ENCODE results near the gene SARM1. TPM values are rescaled to one million over a fixed set of nuclear protein-coding genes. Genes with fewer than 3 reads are reported as not detected.

Gene SARM1
- polyA plus RNA-seq, 1 of the 3 experiments (the other 2 are of a cell fraction): 17.4 TPM

DNA sequence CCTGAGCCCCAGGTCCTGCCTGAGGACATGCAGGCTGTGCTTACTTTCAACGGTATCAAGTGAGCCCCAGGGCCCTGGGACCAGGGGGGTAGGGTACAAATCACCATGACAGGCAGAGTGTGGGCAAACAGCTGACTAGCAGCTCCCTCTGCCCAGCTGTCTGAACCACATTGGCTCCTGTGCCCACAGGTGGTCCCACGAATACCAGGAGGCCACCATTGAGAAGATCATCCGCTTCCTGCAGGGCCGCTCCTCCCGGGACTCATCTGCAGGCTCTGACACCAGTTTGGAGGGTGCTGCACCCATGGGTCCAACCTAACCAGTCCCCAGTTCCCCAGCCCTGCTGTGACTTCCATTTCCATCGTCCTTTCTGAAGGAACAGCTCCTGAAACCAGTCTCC, 24.5 kb downstream of the SARM1 start:
- Histone ChIP-seq H4K20me1 (ENCODE audit: insufficient read depth) (no peaks in the 10 kb centered on the region), H3K27ac (ENCODE audit: low read depth in 2 of 2, low read length in 1 of 2) (no peak overlapping the region; a peak in 1 of 4 replicates), H3K9me3 (no peaks in the 10 kb centered on the region), H3K27me3 (ENCODE audit: insufficient read depth) (no peaks in the 10 kb centered on the region), H3K9me2 (no peaks in the 10 kb centered on the region), H2AFZ (ENCODE audit: low read depth) (no peak overlapping the region), H3K79me2 (ENCODE audit: insufficient read depth) (no peaks in the 10 kb centered on the region), H3K4me1 (ENCODE audit: control insufficient read depth in 1 of 2, insufficient read depth in 2 of 2, low read depth in 1 of 2, low read length in 1 of 2) (no peaks in the 10 kb centered on the region), H3F3A (replicated peaks; ENCODE audit: insufficient read depth) (peaks cover 4% of the 10 kb centered on the region), H3K36me3 (replicated peaks in 1 of 2; ENCODE audit: control insufficient read depth in 1 of 2, insufficient read depth in 2 of 2, low read length in 1 of 2) (peaks cover 6 to 66% of the 10 kb centered on the region in 2 experiments), H3K4me2 (no peak overlapping the region), H3K9ac (no peak overlapping the region), H3K4me3 (ENCODE audit: low read depth in 2 of 2, low read length in 1 of 2) (no peak overlapping the region)
- WGBS (ENCODE audit: low lambda C conversion rate): 93% methylated on average over 3 of the region's 6 CpGs
- DNase-seq: no peak
- ChIA-PET POLR2A (interaction anchor here (1.9 kb wide), 1 partner anchor 9 kb away, joined by 6 read pairs; no protein-coding TSS in a partner anchor), CTCF (interaction anchor here (1.4 to 1.8 kb wide), 2 partner anchors 10 to 21 kb away, joined by 5 to 6 read pairs; partner anchors contain the start of gene SLC46A1)
- TF ChIP-seq GABPA (IDR thresholded peaks at IDR 0.05; ENCODE audit: low read depth): no peak
- no peak for TF ChIP-seq EP300 (IDR thresholded peaks at IDR 0.05; ENCODE audit: borderline replicate concordance in 1 of 2, low read depth in 1 of 2, low read length in 1 of 2)
- TF ChIP-seq, protein P1, sequence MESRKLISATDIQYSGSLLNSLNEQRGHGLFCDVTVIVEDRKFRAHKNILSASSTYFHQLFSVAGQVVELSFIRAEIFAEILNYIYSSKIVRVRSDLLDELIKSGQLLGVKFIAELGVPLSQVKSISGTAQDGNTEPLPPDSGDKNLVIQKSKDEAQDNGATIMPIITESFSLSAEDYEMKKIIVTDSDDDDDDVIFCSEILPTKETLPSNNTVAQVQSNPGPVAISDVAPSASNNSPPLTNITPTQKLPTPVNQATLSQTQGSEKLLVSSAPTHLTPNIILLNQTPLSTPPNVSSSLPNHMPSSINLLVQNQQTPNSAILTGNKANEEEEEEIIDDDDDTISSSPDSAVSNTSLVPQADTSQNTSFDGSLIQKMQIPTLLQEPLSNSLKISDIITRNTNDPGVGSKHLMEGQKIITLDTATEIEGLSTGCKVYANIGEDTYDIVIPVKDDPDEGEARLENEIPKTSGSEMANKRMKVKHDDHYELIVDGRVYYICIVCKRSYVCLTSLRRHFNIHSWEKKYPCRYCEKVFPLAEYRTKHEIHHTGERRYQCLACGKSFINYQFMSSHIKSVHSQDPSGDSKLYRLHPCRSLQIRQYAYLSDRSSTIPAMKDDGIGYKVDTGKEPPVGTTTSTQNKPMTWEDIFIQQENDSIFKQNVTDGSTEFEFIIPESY (IDR thresholded peaks at IDR 0.05; ENCODE audit: borderline replicate concordance, low read depth): no peak
- TF ChIP-seq TCF12 (IDR thresholded peaks at IDR 0.05): no peak

DNA sequence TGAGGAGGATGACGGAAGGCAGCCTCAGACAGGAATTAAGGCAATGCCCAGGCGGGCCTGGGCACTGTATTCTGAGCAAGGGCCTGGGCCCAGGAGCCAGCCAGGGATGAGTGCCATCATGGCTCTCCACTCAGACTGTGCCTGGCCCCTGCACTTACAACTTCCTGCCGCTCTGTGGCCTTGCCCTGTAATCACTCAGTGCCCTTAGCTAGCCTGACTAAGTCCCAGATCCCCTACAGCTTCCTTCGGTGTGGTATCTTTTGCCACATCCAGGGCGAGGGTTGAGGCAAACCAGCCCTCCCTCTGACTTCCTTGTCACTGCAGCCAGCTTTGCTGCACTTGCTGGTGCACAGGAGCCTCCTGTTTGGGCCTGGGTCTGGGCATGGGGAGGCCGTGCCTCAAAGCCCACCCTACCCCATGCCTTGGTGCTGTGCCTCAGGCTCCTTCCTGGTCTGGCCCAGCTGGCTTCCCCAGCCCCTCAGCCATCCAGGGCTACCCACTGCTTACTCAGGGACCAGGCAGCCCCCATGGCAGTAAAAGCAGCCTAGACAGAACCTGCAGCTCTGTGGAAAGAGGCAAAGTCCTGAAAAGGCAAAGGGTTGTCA, 25.2 kb downstream of the SARM1 start:
- POLR2A ChIA-PET: interaction anchor here (1.0 to 1.9 kb wide), 2 partner anchors 8 to 16 kb away, joined by 3 to 6 read pairs; no protein-coding TSS in a partner anchor
- Histone ChIP-seq H3K9me3 (no peaks in the 10 kb centered on the region), H3K79me2 (ENCODE audit: insufficient read depth) (no peaks in the 10 kb centered on the region), H3K4me2 (no peak overlapping the region), H4K20me1 (ENCODE audit: insufficient read depth) (no peaks in the 10 kb centered on the region), H3K27me3 (ENCODE audit: insufficient read depth) (no peaks in the 10 kb centered on the region), H3K4me3 (ENCODE audit: low read depth in 2 of 2, low read length in 1 of 2) (no peak overlapping the region), H3F3A (replicated peaks; ENCODE audit: insufficient read depth) (peaks cover 4% of the 10 kb centered on the region), H2AFZ (ENCODE audit: low read depth) (no peak overlapping the region), H3K36me3 (replicated peaks in 1 of 2; ENCODE audit: control insufficient read depth in 1 of 2, insufficient read depth in 2 of 2, low read length in 1 of 2) (peaks cover 6 to 65% of the 10 kb centered on the region in 2 experiments), H3K9me2 (no peaks in the 10 kb centered on the region), H3K9ac (no peak overlapping the region), H3K4me1 (ENCODE audit: control insufficient read depth in 1 of 2, insufficient read depth in 2 of 2, low read depth in 1 of 2, low read length in 1 of 2) (no peaks in the 10 kb centered on the region), H3K27ac (ENCODE audit: low read depth in 2 of 2, low read length in 1 of 2) (no peak overlapping the region)
- 67% methylated on average over 1 of the region's 6 CpGs for WGBS (ENCODE audit: low lambda C conversion rate)
- TF ChIP-seq NFIC (IDR thresholded peaks at IDR 0.05; ENCODE audit: borderline replicate concordance): no peak
- no peak for TF ChIP-seq MEF2A (IDR thresholded peaks at IDR 0.05; ENCODE audit: borderline replicate concordance, low read depth)
- no peak for TF ChIP-seq POLR2AphosphoS5 (IDR thresholded peaks at IDR 0.05; ENCODE audit: low read depth, low read length)
- no peak for TF ChIP-seq JUND (IDR thresholded peaks at IDR 0.05)
- TF ChIP-seq YY1 (IDR thresholded peaks at IDR 0.05; ENCODE audit: low read depth): no peak
- TF ChIP-seq ELF1 (IDR thresholded peaks at IDR 0.05): no peak
- no peak for TF ChIP-seq SMC3 (IDR thresholded peaks at IDR 0.05; ENCODE audit: low read depth, low read length)
- TF ChIP-seq TEAD4 (IDR thresholded peaks at IDR 0.05; ENCODE audit: borderline replicate concordance, insufficient read depth): no peak
- no peak for TF ChIP-seq TAF1 (IDR thresholded peaks at IDR 0.05; ENCODE audit: borderline replicate concordance, low read depth, low read length)
- TF ChIP-seq, protein P2, sequence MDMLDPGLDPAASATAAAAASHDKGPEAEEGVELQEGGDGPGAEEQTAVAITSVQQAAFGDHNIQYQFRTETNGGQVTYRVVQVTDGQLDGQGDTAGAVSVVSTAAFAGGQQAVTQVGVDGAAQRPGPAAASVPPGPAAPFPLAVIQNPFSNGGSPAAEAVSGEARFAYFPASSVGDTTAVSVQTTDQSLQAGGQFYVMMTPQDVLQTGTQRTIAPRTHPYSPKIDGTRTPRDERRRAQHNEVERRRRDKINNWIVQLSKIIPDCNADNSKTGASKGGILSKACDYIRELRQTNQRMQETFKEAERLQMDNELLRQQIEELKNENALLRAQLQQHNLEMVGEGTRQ (IDR thresholded peaks at IDR 0.05; ENCODE audit: borderline replicate concordance, low read depth, low read length): no peak
- TF ChIP-seq RAD21 (IDR thresholded peaks at IDR 0.05; ENCODE audit: low read length): no peak
- CTCF ChIA-PET: interaction anchor here (1.4 to 1.8 kb wide), 2 partner anchors 9 to 20 kb away, joined by 5 to 6 read pairs; partner anchors contain the start of gene SLC46A1
- no peak for DNase-seq
